Cardiac muscle cell (in vitro differentiated cells and primary cell): Measurements from ENCODE around the gene TNFRSF19. TPM values are rescaled to one million over a fixed set of nuclear protein-coding genes. Genes with fewer than 3 reads are reported as not detected.

ENCODE experiments used
- DNase-seq, 2 donors: peaks; one replicate each; pipeline versions ENCODE4 v3.0.0 to v3.0.0-alpha.2; 2010 to 2017; ENCODE audit warnings: low read depth in 1 of 2, low spot score in 1 of 2
- H3K27ac ChIP-seq: fragments of 200-600 bp; sonication (generic); 2 replicates; pipeline ENCODE4 v1.5.1; 2016
- H3K27me3 ChIP-seq: fragments of 200-600 bp; sonication (generic); 2 replicates; pipeline ENCODE4 v1.6.0; 2016; ENCODE audit warnings: control low read depth
- H3K36me3 ChIP-seq: fragments of 200-600 bp; sonication (generic); 2 replicates; pipeline ENCODE4 v1.5.1; 2016; ENCODE audit warnings: control low read depth
- H3K4me1 ChIP-seq: fragments of 200-600 bp; sonication (generic); 2 replicates; pipeline ENCODE4 v1.8.1; 2017; ENCODE audit warnings: low read depth, mild to moderate bottlenecking, mixed run types
- H3K4me3 ChIP-seq: fragments of 200-600 bp; sonication (generic); 2 replicates; pipeline ENCODE4 v1.5.1; 2016; ENCODE audit warnings: mild to moderate bottlenecking
- H3K9me3 ChIP-seq: fragments of 200-600 bp; sonication (generic); 2 replicates; pipeline ENCODE4 v1.5.1; 2017; ENCODE audit warnings: low read depth, mild to moderate bottlenecking, control low read depth
- polyA plus RNA-seq: library from polyadenylated mRNA; unstranded; fragments of >200 nt; fragmentation: Nextera tagmentation; extraction: Ambion mirVana; gene quantifications from 2 replicates; pipeline ENCODE4 v1.2.1, GENCODE V29; 2016
- total RNA-seq: library from RNA; depleted of rRNA; stranded (reverse); fragments of >200 nt; gene quantifications from 2 replicates; pipeline ENCODE4 v1.2.3, GENCODE V29; 2016
- TF ChIP-seq, protein P1 (sequence below): IDR thresholded peaks from 2 replicates; pipeline ENCODE4 v1.5.1; 2012; ENCODE audit warnings: low read depth, mild to moderate bottlenecking, low read length

Gene TNFRSF19
- total and polyA plus RNA-seq, 2 experiments from 2014 or later = 91.3 to 139 TPM

DNA sequence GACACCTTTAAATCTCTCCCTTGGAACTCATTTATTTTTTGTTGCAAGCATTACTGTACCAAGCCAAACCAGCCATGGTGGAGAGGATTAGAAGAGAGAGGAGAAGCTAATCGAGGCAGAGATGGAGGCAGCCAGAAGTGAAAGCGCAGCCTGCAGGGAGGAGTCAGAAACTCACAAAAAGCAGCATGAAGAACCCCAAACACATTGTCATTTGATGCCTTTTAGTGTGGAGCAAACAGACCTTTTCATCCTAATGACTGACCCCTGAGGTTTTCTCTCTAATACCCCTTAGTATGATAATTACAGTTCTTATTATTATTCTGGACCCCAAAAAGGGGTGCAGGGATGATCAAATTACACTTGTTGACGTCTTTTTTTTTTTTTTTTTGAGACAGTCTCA is 62.5 kb downstream of the TNFRSF19 start:
- Histone ChIP-seq H3K27me3 (no peaks in the 10 kb centered on the region), H3K4me1 (peaks cover 26% of the 10 kb centered on the region), H3K9me3 (no peaks in the 10 kb centered on the region), H3K4me3 (no peak overlapping the region), H3K36me3 (peaks cover 15% of the 10 kb centered on the region), H3K27ac (no peak overlapping the region)
- DNase-seq = no peak
- TF ChIP-seq, protein P1, sequence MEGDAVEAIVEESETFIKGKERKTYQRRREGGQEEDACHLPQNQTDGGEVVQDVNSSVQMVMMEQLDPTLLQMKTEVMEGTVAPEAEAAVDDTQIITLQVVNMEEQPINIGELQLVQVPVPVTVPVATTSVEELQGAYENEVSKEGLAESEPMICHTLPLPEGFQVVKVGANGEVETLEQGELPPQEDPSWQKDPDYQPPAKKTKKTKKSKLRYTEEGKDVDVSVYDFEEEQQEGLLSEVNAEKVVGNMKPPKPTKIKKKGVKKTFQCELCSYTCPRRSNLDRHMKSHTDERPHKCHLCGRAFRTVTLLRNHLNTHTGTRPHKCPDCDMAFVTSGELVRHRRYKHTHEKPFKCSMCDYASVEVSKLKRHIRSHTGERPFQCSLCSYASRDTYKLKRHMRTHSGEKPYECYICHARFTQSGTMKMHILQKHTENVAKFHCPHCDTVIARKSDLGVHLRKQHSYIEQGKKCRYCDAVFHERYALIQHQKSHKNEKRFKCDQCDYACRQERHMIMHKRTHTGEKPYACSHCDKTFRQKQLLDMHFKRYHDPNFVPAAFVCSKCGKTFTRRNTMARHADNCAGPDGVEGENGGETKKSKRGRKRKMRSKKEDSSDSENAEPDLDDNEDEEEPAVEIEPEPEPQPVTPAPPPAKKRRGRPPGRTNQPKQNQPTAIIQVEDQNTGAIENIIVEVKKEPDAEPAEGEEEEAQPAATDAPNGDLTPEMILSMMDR = no peak

DNA sequence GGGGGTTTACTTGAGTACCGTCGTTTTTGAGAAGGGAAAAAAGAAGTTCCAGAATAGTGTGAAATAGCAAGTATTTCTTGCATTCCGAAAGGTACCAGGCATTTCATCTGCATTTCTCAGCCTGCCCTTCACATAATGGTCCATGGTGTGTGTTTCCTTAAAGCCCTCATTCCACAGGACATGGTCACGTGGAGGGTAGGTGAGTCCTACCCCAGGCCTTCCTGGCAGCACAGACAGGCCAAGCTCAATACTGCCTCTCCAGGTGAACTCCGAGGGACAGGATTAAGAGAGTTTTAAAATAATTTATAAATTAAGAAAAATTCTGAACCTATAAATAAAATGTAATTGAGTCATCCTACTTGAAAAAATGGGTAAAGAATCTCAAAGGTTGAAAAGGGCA is 64.7 kb downstream of the TNFRSF19 start:
- H3K27me3 ChIP-seq = no peaks in the 10 kb centered on the region
- H3K4me1 ChIP-seq = peaks cover 26% of the 10 kb centered on the region
- no peak overlapping the region for H3K27ac ChIP-seq
- DNase-seq = no peak
- TF ChIP-seq, protein P1 = no peak
- peaks cover 3% of the 10 kb centered on the region for H3K36me3 ChIP-seq
- no peaks in the 10 kb centered on the region for H3K9me3 ChIP-seq
- no peak overlapping the region for H3K4me3 ChIP-seq

DNA sequence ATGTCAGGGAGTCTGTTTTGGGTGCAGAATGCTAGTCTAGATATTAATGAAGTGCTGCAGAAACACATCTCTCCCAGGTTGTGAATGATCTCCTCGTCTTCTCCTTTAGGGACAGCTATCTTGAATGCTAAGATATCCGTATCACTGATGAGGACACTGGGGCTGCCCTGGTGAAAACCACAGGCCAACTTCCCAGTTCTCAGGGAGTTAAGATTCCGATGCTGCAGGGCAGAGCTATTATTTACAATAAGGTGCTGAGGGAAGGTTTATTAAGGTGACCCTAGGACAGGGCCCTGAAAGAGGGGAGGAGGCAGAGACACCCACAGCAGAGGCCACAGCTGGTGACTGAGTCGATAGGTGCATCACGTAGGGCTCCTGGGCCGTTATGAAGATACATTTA is 66.1 kb downstream of the TNFRSF19 start:
- Histone ChIP-seq H3K27me3 (no peaks in the 10 kb centered on the region), H3K4me1 (peaks cover 15% of the 10 kb centered on the region), H3K4me3 (no peak overlapping the region), H3K27ac (no peak overlapping the region), H3K9me3 (no peaks in the 10 kb centered on the region), H3K36me3 (peaks cover 3% of the 10 kb centered on the region)
- TF ChIP-seq, protein P1 = no peak
- no peak for DNase-seq

DNA sequence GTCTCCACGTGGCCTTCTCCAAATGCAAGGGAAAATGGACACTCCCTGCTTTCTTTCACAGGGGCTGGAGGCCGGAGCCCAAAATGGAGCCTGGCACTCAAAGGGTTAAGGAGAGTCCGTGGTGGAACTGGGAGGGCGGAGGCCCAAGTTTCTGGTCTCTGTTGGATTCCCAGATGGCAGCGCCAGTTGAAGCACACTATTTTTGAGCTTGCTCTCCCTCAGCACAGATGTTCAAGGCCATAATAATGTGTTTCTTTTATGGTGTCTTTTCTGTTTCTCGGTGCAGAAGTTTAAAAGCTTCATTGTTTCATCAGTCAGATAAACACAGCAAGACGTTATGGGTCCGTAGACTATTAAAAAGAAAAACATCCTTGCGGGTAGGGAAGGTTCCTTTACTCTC is 67.6 kb downstream of the TNFRSF19 start:
- Histone ChIP-seq H3K9me3 (no peaks in the 10 kb centered on the region), H3K36me3 (peaks cover 18% of the 10 kb centered on the region), H3K27ac (no peak overlapping the region), H3K4me1 (peaks cover 6% of the 10 kb centered on the region), H3K4me3 (no peak overlapping the region), H3K27me3 (no peaks in the 10 kb centered on the region)
- TF ChIP-seq, protein P1 = no peak
- no peak for DNase-seq

DNA sequence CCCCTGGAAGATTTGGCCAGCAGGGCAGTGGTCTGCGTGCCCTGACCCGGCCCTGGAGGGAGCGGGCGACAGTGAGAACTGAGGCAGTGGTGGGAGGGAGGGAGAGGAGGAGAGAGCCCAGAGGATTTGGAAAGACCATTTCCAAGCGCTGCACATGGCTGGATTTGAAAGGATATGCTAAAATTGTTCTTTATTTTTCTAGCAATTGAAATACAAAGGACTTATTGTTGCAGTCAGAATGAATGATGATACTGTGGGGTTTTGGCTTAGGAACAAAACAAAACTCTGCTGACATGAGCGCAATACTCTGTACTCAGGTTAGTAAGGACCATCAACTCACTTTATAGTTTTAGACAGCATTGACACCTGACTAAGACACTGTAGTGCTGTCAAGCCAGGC is 69.5 kb downstream of the TNFRSF19 start:
- no peaks in the 10 kb centered on the region for H3K27me3 ChIP-seq
- H3K36me3 ChIP-seq = peaks cover 14% of the 10 kb centered on the region
- H3K27ac ChIP-seq = peak overlapping the region; percentile 25
- TF ChIP-seq, protein P1 = no peak
- peaks cover 6% of the 10 kb centered on the region for H3K4me1 ChIP-seq
- no peak overlapping the region for H3K4me3 ChIP-seq
- H3K9me3 ChIP-seq = no peaks in the 10 kb centered on the region
- no peak for DNase-seq

DNA sequence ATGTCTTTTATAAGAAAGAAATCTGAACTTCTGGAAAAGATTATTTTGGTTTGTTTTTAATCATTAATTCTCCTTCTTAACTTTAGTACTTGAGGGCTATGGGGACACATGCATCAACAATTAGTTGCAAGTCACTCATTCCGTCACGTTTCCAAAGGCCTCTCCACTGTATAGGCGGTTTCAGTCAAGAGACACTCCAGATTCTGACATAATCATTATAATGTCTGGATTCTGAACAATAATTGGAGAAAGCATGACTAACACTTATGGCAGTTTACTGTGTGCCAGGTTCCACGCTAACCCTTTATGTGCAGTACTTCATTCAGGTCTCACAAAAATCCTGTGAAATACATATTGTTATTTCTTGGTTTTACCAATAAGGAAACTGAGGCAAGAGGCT is 71.9 kb downstream of the TNFRSF19 start:
- Histone ChIP-seq H3K4me3 (no peak overlapping the region), H3K4me1 (no peaks in the 10 kb centered on the region), H3K36me3 (peaks cover 18% of the 10 kb centered on the region), H3K27me3 (no peaks in the 10 kb centered on the region), H3K27ac (no peak overlapping the region), H3K9me3 (no peaks in the 10 kb centered on the region)
- TF ChIP-seq, protein P1 = no peak
- no peak for DNase-seq
